HepG2 (cell line): ENCODE measurements around the gene EGR4. TPM values are rescaled to one million over a fixed set of nuclear protein-coding genes. Genes with fewer than 3 reads are reported as not detected.

Experiments used
- ATAC-seq: fragments of 200-7000 bp; cut with Tn5 transposase; 3 replicates; pipeline ENCODE4 v1.9.1; 2020; ENCODE audit warnings: mild to moderate bottlenecking, moderate library complexity
- BruUV-seq: library from RNA; stranded (reverse); fragments of 400-500 nt; replicated peaks from 2 replicates; lab custom pipeline; 2021; lab: Mats Ljungman, UMichigan
- CTCF ChIA-PET: fragments of 300-600 bp; formaldehyde crosslinking; extraction: SDS; loops from one replicate; lab custom pipeline; 2021; ENCODE audit warnings: low total read pairs, inconsistent platforms, low intra/inter-chr PET ratio; lab: Yijun Ruan, JAX
- POLR2A ChIA-PET: fragments of 350-600 bp; sonication (Branson Sonifier 250); formaldehyde crosslinking; loops from one replicate; lab custom pipeline; 2020; ENCODE audit warnings: antibody characterized with exemption, inconsistent platforms; lab: Yijun Ruan, JAX
- DNase-seq: peaks from one replicate; pipeline ENCODE4 v3.0.0-alpha.2; 2015; ENCODE audit warnings: low spot score
- FAIRE-seq: peaks from 3 replicates; lab custom pipeline; 2011; peaks lifted over from hg19 to GRCh38; lab: Jason Lieb, UNC
- H2AFZ ChIP-seq: one replicate; pipeline ENCODE4 v1.6.1; 2011; ENCODE audit warnings: low read length, inconsistent platforms
- H3K27ac ChIP-seq: fragments of 300-600 bp; 3 replicates; pipeline ENCODE4 v1.8.0; 2011; ENCODE audit warnings: mixed run types, mild to moderate bottlenecking, mixed read lengths, low read length, inconsistent platforms; ENCODE audit not compliant: insufficient read depth; ENCODE audit errors: extremely low read length
- H3K27me3 ChIP-seq, 2 experiments: fragments of 200-600 bp in 1 of 2; 2 replicates in 1 of 2; 3 replicates in 1 of 2; pipeline versions ENCODE4 v1.6.0 to v1.8.0; 2011; ENCODE audit warnings: low read length in 2 of 2, mild to moderate bottlenecking in 2 of 2, moderate library complexity in 2 of 2, inconsistent platforms in 1 of 2; ENCODE audit not compliant: insufficient read depth in 2 of 2, control insufficient read depth in 1 of 2
- H3K36me3 ChIP-seq, 2 experiments: fragments of 200-600 bp in 1 of 2; replicated peaks in 1 of 2; 2 replicates in 1 of 2; 3 replicates in 1 of 2; pipeline versions ENCODE4 v1.5.1 to v1.8.0; 2011; ENCODE audit warnings: low read length in 2 of 2, inconsistent platforms in 1 of 2; ENCODE audit not compliant: insufficient read depth in 2 of 2, control insufficient read depth in 1 of 2
- H3K4me1 ChIP-seq: 2 replicates; pipeline ENCODE4 v1.5.1; 2012; ENCODE audit warnings: low read length, inconsistent platforms; ENCODE audit not compliant: insufficient read depth
- H3K4me2 ChIP-seq: 2 replicates; pipeline ENCODE4 v1.6.0; 2011; ENCODE audit warnings: low read depth, low read length, inconsistent platforms
- H3K4me3 ChIP-seq, 3 experiments: fragments of 200-600 bp in 1 of 3; sonication (generic), shearing (Covaris generic) in 1 of 3; replicated peaks in 1 of 3; 2 replicates each; pipeline ENCODE4 v1.5.1; 2011 to 2016; ENCODE audit warnings: low read length in 3 of 3, inconsistent platforms in 2 of 3, low read depth in 2 of 3, mild to moderate bottlenecking in 2 of 3, control low read depth in 1 of 3, mixed read lengths in 1 of 3; ENCODE audit not compliant: insufficient read depth in 1 of 3
- H3K79me2 ChIP-seq: one replicate; pipeline ENCODE4 v1.6.1; 2011; ENCODE audit warnings: low read length, inconsistent platforms; ENCODE audit not compliant: insufficient read depth
- H3K9ac ChIP-seq: 2 replicates; pipeline ENCODE4 v1.6.0; 2011; ENCODE audit warnings: mild to moderate bottlenecking, low read depth, low read length, inconsistent platforms; ENCODE audit not compliant: insufficient read depth
- H3K9me3 ChIP-seq: 2 replicates; pipeline ENCODE4 v1.5.1; 2012; ENCODE audit warnings: mild to moderate bottlenecking, low read length
- H4K20me1 ChIP-seq: 2 replicates; pipeline ENCODE4 v1.6.0; 2011; ENCODE audit warnings: inconsistent platforms, mild to moderate bottlenecking, low read length, moderate library complexity; ENCODE audit not compliant: insufficient read depth
- BORCS8-MEF2B ChIP-seq: sonication (generic); formaldehyde crosslinking; IDR thresholded peaks from 2 replicates; pipeline ENCODE4 v1.8.0; 2022; ENCODE audit warnings: mild to moderate bottlenecking, missing genetic modification reagents
- CENPX ChIP-seq: sonication (generic); formaldehyde crosslinking; IDR thresholded peaks from 2 replicates; pipeline ENCODE4 v1.9.0; 2021; ENCODE audit warnings: mild to moderate bottlenecking, missing genetic modification reagents, moderate library complexity
- CHCHD3 ChIP-seq: sonication (generic); formaldehyde crosslinking; IDR thresholded peaks from 2 replicates; pipeline ENCODE4 v1.8.0; 2022; ENCODE audit warnings: mild to moderate bottlenecking, missing genetic modification reagents, moderate library complexity
- GFI1 ChIP-seq: sonication (generic); formaldehyde crosslinking; IDR thresholded peaks from 2 replicates; pipeline ENCODE4 v1.5.0; 2020; ENCODE audit warnings: missing genetic modification reagents, mild to moderate bottlenecking, borderline replicate concordance
- PHF20 ChIP-seq: sonication (generic); formaldehyde crosslinking; IDR thresholded peaks from 2 replicates; pipeline ENCODE4 v1.5.0; 2020; ENCODE audit warnings: mild to moderate bottlenecking, missing genetic modification reagents
- PRDM4 ChIP-seq: sonication (generic); formaldehyde crosslinking; IDR thresholded peaks from 2 replicates; pipeline ENCODE4 v1.9.0; 2021; ENCODE audit warnings: missing genetic modification reagents, borderline replicate concordance
- RAD51 ChIP-seq: fragments of 450-650 bp; IDR thresholded peaks from 2 replicates; pipeline ENCODE4 v1.6.1; 2016; ENCODE audit warnings: borderline replicate concordance
- SAP130 ChIP-seq: IDR thresholded peaks from 2 replicates; pipeline ENCODE4 v1.6.1; 2016; ENCODE audit warnings: low read depth
- SATB2 ChIP-seq: sonication (generic); formaldehyde crosslinking; IDR thresholded peaks from 2 replicates; pipeline ENCODE4 v1.5.0; 2020; ENCODE audit warnings: missing genetic modification reagents
- SMYD3 ChIP-seq: sonication (generic); formaldehyde crosslinking; IDR thresholded peaks from 2 replicates; pipeline ENCODE4 v1.8.1; 2023; ENCODE audit warnings: mild to moderate bottlenecking, missing genetic modification reagents
- TEF ChIP-seq: sonication (generic); formaldehyde crosslinking; IDR thresholded peaks from 2 replicates; pipeline ENCODE4 v1.5.0; 2020; ENCODE audit warnings: missing genetic modification reagents
- XRCC5 ChIP-seq: fragments of 200-400 bp; formaldehyde crosslinking; optimal IDR thresholded peaks from 2 replicates; pipeline ENCODE3; 2017; ENCODE audit warnings: mild to moderate bottlenecking, low read length
- ZNF205 ChIP-seq: IDR thresholded peaks from 2 replicates; pipeline ENCODE4 v1.6.1; 2018; ENCODE audit warnings: missing biosample characterization, missing genetic modification reagents
- ZNF317 ChIP-seq: sonication (generic); formaldehyde crosslinking; IDR thresholded peaks from 2 replicates; pipeline ENCODE4 v1.5.0; 2020; ENCODE audit warnings: mild to moderate bottlenecking, missing genetic modification reagents
- ZNF800 ChIP-seq: sonication (generic); formaldehyde crosslinking; IDR thresholded peaks from 2 replicates; pipeline ENCODE4 v1.4.0; 2020; ENCODE audit warnings: missing genetic modification reagents
- WGBS: methylation state at CpG from one replicate; pipeline ENCODE4 v1.1.6; 2017; ENCODE audit warnings: low lambda C conversion rate; 5-methylcytosine and 5-hydroxymethylcytosine counted together
- in situ Hi-C: cut with HindIII; loops from 2 replicates; pipeline ENCODE4 v1.10.0; 2017; ENCODE audit warnings: low pct_unique_long_range_greater_than_20kb; ENCODE audit not compliant: extremely low pct_ligation_motif_present
- intact Hi-C: fragments of 100-400 bp; cut with micrococcal nuclease; formaldehyde crosslinking; loops from one replicate; pipeline ENCODE4 v1.10.0; 2022; ENCODE audit not compliant: unreplicated experiment
- polyA plus RNA-seq, 8 experiments: library from polyadenylated mRNA; depleted of rRNA in 3 of 8; stranded (reverse) in 7 of 8; unstranded in 1 of 8; fragments of >200 nt; fragmentation: Illumina TruSeq in 4 of 8; extraction: Trizol in 4 of 8; gene quantifications; 2 replicates each; pipeline versions ENCODE4 v1.2.1 to v1.2.3, GENCODE V29; 2011 to 2016; ENCODE audit warnings: low read depth in 4 of 8, missing spikeins in 1 of 8, mixed read lengths in 1 of 8; ENCODE audit not compliant: insufficient read depth in 1 of 8
- total RNA-seq, 5 experiments: library from RNA; depleted of rRNA; stranded (reverse); fragments of >200 nt; fragmentation: Illumina TruSeq; extraction: Trizol; gene quantifications; 2 replicates each; pipeline ENCODE4 v1.2.3, GENCODE V29; 2016; ENCODE audit warnings: low read depth in 1 of 5
- TF ChIP-seq, protein P1 (sequence below): sonication (generic); formaldehyde crosslinking; IDR thresholded peaks from 2 replicates; pipeline ENCODE4 v1.8.1; 2023; ENCODE audit warnings: mild to moderate bottlenecking, moderate library complexity, missing genetic modification reagents
- TF ChIP-seq, protein P2 (sequence below): sonication (generic); formaldehyde crosslinking; IDR thresholded peaks from 2 replicates; pipeline ENCODE4 v1.4.0; 2020; ENCODE audit warnings: missing genetic modification reagents

The EGR4 gene
- total and polyA plus RNA-seq, 2 of the 13 experiments (the other 11 are each of a cell fraction or from before 2014, with no cell fraction given) = not detected

DNA sequence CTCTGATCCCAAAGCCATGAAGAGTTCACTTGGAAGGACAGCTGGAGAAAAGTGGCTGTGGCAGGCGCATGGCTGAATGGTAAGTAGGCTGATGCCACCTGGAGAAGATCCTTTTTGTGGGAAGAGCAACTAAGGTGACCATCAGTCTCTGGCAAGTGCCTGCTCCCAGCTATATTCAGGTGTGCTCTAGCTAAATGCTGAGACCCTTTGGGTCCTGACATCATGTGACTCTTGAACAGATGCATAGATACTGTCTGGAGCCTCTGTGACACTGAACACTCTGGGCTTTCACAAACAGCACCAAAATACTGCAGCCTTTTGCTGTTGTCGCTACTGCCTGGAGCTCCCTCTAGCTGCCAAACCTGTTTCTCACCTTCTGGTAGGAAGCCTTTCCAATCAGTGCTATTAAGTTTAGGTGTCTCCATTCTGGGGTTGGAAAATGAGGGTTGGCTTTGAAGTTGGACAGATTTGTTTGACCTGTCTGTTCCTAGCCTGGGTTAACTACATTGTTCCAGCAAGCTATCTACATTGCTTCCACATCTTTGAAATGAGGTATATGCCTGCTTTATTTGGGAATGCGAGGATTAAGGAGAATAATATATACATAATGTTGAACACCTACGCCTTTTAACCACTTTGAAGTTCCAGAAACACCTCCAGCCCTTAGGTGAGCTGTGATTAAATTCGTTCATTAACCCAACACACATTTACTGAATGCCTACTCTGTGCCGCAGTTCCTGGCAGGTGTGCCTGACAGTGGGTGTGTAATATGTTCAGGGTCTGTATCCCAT is 3.1 kb downstream of the EGR4 start:
- FAIRE-seq (peak; percentile 98), DNase-seq (peak; percentile 61), ATAC-seq (peak; percentile 53)
- 52% methylated on average over 6 of the region's 6 CpGs for WGBS
- Histone ChIP-seq H3K79me2 (no peaks in the 10 kb centered on the region), H3K9ac (no peak overlapping the region), H4K20me1 (peaks cover 2% of the 10 kb centered on the region; the same call in 1 of the 2 replicates), H3K36me3 (no peaks in the 10 kb centered on the region), H3K4me2 (no peak overlapping the region), H3K4me3 (no peak overlapping the region), H2AFZ (no peak overlapping the region), H3K4me1 (peaks cover 10% of the 10 kb centered on the region; the same call in 1 of the 2 replicates), H3K27ac (no peak overlapping the region), H3K27me3 (peaks cover 9 to 45% of the 10 kb centered on the region in 2 experiments; a peak in 4 of 5 replicates), H3K9me3 (no peaks in the 10 kb centered on the region)
- intact Hi-C loops (loop anchor here (2.0 kb wide), 1 partner anchor 27 kb away; no protein-coding TSS in a partner anchor), in situ Hi-C loops (no loop called here)
- ChIA-PET POLR2A (no interaction called here), CTCF (no interaction called here)
- BruUV-seq = no TSS peak
- TF ChIP-seq BORCS8-MEF2B = no peak
- TF ChIP-seq, protein P1, sequence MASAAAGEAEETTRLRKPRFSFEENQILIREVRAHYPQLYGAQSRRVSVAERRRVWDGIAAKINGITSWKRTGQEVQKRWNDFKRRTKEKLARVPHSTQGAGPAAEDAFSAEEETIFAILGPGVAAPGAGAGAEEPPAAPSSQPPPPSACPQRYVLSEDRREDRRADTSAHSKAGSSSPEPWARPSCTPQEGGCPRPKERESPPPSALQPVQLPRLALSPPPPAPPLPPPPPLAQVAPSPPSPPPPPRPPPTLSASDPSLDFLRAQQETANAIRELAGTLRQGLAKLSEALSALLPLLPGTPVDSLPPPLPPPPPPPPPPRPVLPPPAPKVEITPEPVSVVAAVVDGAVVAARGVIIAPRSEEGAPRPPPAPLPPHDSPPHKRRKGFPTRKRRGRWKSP (CRISPR knock-in tag) = no peak
- peak; percentile 47 for TF ChIP-seq XRCC5
- no peak for TF ChIP-seq TEF (CRISPR knock-in tag)
- no peak for TF ChIP-seq PRDM4 (CRISPR knock-in tag)
- TF ChIP-seq PHF20 (CRISPR knock-in tag) = no peak
- TF ChIP-seq SATB2 = no peak
- peak; percentile 65; the same call in 1 of the 2 replicates for TF ChIP-seq GFI1 (CRISPR knock-in tag)
- TF ChIP-seq ZNF800 (CRISPR knock-in tag) = peak; percentile 43; the same call in 1 of the 2 replicates
- TF ChIP-seq CENPX (CRISPR knock-in tag) = no peak
- no peak for TF ChIP-seq CHCHD3 (CRISPR knock-in tag)
- peak; percentile 39; the same call in 1 of the 2 replicates for TF ChIP-seq SAP130
- 0 out of 2 replicates have a peak, but pooled peaks have one; percentile 18 for TF ChIP-seq ZNF205 (CRISPR knock-in tag)
- TF ChIP-seq, protein P2, sequence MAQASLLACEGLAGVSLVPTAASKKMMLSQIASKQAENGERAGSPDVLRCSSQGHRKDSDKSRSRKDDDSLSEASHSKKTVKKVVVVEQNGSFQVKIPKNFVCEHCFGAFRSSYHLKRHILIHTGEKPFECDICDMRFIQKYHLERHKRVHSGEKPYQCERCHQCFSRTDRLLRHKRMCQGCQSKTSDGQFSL (CRISPR knock-in tag) = no peak
- no peak for TF ChIP-seq ZNF317
- no peak for TF ChIP-seq RAD51
- no peak for TF ChIP-seq SMYD3 (CRISPR knock-in tag)
